Tongue (tissue), 2 donors: Measurements from ENCODE around the gene CASP1. TPM values are rescaled to one million over a fixed set of nuclear protein-coding genes. Genes with fewer than 3 reads are reported as not detected.

ENCODE experiments used
- DNase-seq: peaks from one replicate; pipeline ENCODE4 v3.0.0-alpha.2; 2015
- total RNA-seq: library from RNA; depleted of rRNA; stranded (reverse); fragments of >200 nt; gene quantifications from one replicate; pipeline ENCODE4 v1.2.3, GENCODE V29; 2014

Gene CASP1
- total RNA-seq, 1 donor from 2014 or later, result 11.0 TPM

- DNase-seq, result no peak
These were observed 55.1 kb downstream of the CASP1 start for GRCh38 chr11:104979839-104980238.

Other genes with a start within 250 kb of the CASP1 start
- 2.2 TPM for gene CASP12, start 136.7 kb downstream of the CASP1 start, total RNA-seq
- gene CASP4, start 66.6 kb downstream of the CASP1 start, total RNA-seq, result 40.4 TPM
- not detected for gene CASP5, start 12.0 kb downstream of the CASP1 start, total RNA-seq
- 3.3 TPM for gene CARD16, start 10.2 kb upstream of the CASP1 start, total RNA-seq
- not detected for gene CARD18, start 104.6 kb upstream of the CASP1 start, total RNA-seq